IPS-18c (cell line): ENCODE measurements around the gene PXYLP1.

Experiments used
- H3K4me3 ChIP-seq: 2 replicates; pipeline ENCODE4 v1.7.0; 2013; ENCODE audit warnings: low read depth, mild to moderate bottlenecking, low read length, moderate library complexity; ENCODE audit not compliant: insufficient read depth
- H3K9me3 ChIP-seq: one replicate; pipeline ENCODE4 v1.6.1; 2013; ENCODE audit warnings: mild to moderate bottlenecking, low read length, moderate library complexity; ENCODE audit not compliant: control insufficient read depth, insufficient read depth

PXYLP1 gene

DNA sequence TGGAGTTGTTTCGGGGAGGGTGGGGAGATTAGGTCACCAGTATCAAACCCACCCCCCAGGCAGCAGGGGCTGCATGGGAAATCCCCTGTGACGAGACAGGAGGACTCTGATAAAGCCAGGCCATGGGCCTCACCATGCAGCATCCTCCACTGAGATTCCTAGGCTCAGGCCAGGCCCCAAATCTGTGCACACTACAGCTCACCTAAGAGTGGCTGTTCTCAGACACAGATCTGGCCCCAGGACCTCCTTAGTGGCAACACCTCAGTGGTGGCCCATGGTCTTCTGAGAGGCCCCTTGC lies 29.0 kb downstream of the PXYLP1 start:
- no peaks in the 10 kb centered on the region for H3K9me3 ChIP-seq
- H3K4me3 ChIP-seq, result no peak overlapping the region

DNA sequence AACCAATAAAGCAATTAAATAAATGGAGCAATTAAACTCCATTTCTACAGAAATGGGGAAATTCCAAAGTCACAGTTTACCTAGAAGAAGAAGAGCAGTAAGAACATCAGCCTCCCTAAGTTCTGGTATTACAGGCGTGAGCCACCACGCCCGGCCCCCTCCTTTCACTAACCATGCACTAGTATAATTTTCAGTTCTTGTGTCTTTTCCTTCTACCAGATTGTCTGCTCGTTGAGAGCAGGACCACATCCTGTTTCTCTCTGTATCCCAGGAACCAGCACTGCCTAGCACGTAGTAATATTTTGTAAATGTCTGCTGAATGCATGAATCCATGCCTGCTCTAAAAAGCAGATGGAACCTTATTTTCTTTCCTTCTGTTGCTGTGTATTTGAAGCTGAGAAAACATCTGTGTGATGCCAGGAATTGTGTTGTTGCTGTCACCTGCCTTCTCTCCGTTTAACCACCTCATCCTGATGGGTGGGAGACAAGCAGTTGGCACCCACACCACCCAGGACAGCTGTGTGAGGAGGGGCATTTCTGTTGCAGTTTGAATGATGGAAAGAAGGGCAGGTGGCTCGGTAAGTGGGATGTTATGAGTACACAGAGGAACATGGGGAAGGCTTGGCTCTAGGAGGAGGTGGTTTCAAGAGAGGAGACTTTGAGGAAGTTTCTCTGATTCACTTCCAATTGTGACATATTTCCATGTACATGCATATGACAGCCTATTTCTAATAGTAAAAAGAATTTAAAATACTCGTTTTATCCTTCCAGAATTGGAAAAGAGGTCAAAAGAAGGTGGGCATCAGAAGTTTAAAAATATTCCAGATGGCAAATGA lies 30.1 kb downstream of the PXYLP1 start:
- Histone ChIP-seq H3K9me3 (no peaks in the 10 kb centered on the region), H3K4me3 (no peak overlapping the region)

DNA sequence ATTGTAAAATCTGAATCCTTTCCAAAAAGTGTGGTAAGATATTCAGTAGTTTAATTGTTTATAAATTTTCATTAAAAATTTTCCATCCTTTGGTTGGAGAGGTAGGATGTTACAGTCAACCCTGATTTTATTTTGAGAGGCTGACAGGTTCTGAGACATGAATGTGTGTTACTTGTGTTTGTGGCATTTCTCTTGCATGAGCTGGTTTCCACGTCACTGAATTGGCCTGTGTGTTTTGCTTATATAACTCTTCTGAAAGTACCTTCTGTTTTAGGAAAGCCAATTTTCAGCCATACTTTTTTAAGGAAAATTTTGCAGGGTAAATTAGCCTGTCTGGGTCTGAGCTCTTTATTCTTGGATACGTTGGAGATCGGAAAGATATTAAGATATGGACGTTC lies 30.7 kb downstream of the PXYLP1 start:
- Histone ChIP-seq H3K4me3 (no peak overlapping the region), H3K9me3 (no peaks in the 10 kb centered on the region)

DNA sequence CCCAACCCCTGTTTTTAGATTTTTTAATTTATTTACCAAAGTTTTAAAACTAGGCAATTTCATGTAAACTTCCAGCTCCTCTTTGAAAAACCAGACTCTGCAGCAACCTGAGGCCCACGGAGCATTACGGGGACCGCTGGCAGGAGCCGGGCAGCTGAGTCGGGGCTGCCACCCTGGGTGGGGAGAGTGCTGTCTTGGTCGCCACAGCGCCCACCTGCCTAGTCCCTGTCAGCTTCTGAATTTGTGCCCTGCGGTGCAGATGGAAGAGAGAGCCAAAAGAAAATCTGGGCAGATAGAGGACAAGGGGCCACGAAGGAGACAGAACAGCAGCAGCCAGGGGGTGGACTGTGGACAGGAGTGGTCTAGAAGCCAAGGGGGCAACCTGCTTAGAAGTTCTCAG lies 34.6 kb downstream of the PXYLP1 start:
- H3K9me3 ChIP-seq, result no peaks in the 10 kb centered on the region
- H3K4me3 ChIP-seq, result no peak overlapping the region

DNA sequence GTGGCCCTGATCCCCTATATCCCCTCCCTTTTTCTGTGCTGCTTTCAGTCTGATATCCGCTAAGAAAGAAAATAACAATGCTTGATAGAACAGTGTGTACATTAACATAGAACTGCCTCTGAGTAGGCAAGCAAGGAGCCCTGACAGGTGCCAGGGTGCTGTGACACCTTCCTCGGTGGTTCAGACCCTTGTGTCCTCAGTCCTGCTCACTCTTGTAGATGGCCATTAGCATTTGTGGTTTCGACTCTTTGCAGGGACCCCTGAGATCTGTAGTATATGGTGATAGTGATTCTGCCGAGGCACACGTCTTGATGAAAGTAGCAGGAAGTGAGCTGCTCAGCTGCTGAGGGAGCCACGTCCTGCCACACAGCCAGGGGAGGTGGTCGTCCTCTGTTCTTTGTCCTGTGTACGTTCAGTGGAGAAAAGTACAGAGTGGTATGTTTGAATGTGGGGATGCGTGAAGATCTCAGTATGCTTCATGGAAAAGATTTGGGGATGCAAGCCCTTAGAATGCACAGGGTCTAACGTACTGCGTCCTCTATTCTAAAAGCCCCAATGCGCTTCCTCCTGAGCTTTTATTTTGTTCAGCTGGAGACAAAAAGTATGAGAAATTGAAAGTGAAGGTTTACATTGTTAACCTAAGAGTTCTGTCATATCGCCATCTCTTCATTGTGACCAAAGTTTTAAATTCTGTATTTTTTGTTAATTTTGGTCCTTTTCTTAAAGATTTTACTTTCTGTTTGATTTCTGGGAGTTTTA lies 35.4 kb downstream of the PXYLP1 start:
- Histone ChIP-seq H3K9me3 (no peaks in the 10 kb centered on the region), H3K4me3 (no peak overlapping the region)

DNA sequence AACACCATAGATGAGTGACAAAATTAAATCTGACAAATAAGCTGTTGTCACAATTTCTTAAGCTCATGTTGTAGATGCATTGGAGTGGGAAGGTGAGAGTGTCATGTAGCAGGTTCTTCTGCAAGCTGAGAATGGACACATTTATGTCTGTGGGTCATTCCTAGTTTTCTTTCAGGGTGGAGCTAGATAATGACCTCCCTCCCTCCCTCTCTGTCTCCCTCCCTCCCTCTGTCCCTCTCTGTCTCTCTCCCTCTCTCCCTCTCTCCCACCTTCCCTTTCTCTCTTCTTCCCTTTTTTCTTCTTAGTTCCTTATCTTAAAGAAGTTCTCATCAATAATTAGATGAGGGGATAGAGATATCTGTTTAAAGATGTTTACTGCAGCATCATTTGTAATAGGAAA lies 36.0 kb downstream of the PXYLP1 start:
- Histone ChIP-seq H3K9me3 (no peaks in the 10 kb centered on the region), H3K4me3 (no peak overlapping the region)

DNA sequence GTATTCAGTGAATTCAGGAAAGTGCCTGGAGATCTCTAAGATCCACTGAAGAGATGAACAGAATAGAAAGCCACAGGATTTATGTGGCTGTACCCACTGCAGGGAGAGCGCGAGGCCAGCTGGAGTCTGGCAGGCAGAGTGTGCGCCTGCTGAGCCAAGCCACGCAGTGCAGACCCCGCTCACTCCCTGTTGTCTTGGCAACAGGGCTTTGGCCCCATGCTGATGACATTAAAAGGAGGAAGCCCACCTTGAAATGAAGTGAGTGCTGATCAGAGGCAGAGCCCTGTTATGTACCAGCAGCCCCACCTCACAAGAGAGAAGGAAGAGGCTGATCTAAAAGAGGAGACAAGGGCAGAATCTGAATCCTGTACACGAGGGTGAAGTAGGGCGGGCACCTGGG lies 36.7 kb downstream of the PXYLP1 start:
- Histone ChIP-seq H3K4me3 (no peak overlapping the region), H3K9me3 (no peaks in the 10 kb centered on the region)

DNA sequence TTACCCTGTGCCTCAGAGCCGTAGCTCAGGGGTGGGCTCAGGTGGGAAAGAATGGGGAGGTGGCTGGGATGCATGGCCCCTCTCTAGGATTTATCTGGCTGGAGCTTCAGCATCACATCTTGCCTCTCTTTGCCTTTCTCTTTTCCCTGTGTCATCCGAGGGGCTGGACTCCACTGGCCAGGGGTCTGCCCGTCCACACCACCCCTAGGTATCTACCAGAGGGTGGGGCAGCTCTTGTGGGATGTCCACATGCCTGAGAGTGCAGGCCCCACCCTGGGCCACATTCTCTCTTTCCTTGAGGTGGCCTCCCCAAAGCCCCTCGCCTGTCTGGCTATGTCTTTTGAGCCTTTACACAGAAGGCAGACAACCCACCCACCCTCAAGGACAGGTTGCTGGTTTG lies 37.2 kb downstream of the PXYLP1 start:
- Histone ChIP-seq H3K4me3 (no peak overlapping the region), H3K9me3 (no peaks in the 10 kb centered on the region)

DNA sequence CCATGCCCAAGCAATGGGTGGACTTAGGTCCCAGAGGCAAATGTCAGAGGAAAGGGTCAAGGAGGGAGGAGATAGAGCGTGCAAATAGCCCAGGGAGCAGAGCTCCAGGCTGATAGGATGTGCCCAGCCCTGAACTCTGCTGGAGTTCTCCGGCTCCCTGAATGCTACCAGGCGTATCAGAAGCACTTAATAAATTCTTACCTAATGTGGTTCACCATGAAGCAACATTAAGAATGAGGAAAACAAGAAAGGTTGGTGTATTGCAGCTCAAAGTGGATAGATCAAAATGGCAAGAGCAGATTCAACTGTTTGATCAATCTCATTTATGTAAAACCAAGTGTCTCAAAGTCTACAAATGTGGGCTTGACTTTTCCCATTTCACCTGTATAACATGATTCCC lies 38.3 kb downstream of the PXYLP1 start:
- Histone ChIP-seq H3K9me3 (no peaks in the 10 kb centered on the region), H3K4me3 (no peak overlapping the region)

DNA sequence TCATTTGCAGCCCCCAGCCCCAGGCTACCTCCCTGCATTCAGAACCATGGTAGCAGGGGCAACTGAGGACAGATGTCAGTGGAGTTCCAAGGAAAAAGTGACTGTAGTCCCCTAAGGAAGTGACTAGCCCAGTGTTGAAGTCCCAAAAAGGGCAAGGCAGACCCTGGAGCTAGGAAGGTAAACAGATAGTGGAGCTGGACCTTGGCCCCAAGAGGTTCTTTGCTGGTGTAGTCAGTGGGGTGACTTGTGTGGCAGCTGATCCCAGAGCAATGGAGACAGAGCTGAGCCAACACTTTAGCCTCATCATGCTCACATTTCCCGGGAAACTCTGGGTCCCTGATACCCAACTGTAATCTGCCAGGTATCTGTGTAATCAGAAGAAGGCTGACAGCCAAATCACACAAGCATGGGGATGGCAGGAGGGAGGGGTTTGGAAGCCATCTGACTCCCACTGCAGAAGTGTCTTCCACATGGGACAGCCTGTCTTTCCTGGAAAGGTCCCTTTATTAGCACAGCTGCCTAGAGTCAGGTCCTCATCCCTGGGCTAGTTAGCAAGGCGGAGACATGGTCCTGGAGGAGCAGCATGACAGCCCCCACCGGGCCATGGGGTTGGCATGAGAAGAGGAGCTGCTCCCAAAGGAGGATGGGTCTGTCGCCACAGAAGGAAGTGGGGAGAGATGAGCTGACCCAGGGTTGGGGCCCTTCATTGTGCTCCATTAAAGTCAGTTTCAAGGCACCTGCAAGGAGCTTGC lies 39.8 kb downstream of the PXYLP1 start:
- no peaks in the 10 kb centered on the region for H3K9me3 ChIP-seq
- H3K4me3 ChIP-seq, result no peak overlapping the region

DNA sequence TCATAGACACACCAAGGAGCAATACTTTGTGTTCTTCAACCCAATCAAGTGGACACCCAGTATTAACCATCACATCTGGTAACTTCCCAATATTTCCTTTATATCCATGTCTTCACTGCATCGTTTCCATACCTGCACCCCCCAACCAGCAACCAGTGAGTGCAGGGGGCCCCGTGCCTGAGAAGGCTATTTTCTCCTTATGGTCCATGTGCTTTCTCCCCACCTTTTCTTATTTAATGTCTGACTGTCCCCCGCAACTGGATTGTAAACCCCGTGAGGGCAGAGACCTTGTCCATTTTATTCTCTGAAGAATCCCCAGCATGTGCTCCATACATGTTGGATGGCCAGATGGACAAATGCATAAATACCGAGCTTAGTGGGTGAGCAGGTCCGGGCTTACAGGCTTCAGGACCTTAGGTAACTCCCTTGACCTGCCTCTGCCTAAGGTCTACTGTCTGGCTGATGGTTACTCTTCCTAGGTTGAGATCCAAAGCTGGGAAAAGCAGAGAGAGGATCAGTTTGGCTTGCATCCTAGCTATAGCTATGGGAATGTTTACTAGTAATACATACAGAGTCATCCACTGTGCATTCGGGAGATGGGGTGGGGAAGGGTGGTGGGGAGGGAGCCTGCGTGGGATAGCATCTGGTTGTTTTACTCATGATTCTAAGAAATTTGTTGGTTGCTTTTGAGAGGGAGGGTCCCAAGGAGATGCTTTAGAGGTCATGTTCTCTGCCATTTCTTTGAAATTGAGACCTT lies 41.5 kb downstream of the PXYLP1 start:
- H3K9me3 ChIP-seq, result no peaks in the 10 kb centered on the region
- H3K4me3 ChIP-seq, result no peak overlapping the region

DNA sequence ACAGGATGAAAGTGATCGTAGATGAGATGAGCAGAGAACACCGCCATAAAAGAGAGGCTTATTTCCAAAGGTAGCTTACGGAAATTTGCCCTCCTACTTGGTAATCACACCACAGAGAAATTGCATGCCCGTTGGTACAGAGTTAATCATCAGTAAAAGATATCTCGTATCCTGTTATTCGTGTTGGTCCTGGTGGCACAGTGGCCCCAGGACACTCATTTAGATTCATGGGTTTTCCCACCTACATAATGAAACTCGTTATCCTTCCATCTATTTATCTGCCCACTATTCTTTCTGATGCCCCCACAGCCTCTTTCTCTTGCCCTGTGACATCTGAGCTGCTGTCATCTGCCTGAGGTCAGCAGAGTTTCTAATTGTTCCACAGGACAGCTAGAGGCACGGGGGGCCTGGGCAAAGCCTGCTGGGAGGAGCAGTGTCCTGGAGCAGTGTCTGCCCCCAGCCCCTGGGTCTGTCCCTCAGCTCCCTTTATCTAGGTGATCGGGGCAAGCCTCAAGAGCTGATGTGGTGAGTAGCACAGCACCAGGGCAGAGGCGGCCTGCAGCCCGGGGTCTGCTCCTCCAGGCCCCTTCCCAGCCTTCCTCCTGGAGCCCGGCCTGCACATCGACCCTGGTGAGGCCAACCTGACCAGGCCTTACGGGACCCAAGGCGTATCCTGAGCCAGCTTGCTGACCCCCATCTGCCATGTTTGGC lies 42.2 kb downstream of the PXYLP1 start:
- Histone ChIP-seq H3K9me3 (no peaks in the 10 kb centered on the region), H3K4me3 (no peak overlapping the region)

DNA sequence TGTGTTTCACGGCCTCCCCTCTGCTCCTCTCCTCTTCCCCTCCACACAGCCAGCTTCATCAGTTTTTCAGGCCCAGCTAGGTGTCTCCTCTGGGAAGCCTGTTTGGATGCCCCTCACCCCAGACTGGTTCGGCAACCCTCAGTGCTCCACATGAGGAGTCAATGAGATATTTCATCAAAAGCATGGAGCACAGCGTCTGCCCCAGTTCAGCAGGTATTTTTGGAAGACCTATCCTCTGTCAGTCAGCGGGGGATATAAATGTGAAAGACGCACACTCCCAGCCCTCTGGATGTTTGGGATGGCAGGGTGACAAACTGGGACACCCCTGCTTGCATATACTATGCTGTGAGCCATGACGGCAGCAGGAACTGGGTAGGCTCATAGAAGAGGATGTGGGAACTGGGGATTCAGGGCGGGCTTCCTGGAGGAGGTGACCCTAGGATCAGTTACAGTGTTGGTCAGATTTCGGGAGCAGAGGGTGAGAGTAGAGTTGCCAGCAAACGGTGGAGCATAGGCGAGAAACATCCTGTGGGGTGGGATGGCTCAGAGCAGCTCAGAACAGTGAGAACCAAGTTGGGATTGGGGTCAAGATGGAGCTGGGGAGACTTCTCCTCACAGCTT lies 42.9 kb downstream of the PXYLP1 start:
- no peak overlapping the region for H3K4me3 ChIP-seq

DNA sequence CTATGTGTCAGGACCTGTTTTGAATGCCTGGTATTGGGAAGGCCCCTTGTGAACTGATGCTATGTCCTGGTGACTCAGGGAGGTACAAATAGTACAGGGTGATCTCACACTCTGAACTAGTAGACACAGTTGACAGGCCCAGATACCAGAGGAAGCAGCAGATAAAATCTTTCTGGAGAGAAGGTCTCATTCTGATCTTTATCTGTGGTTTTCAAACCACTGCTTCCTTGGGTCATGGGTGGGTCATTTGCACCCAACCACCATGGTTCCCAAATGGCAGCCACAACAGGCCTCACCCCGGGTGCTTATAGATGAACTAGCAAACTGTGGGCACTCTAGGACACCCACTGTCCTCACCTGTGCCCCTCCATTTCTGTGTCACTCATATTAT lies 43.4 kb downstream of the PXYLP1 start:
- H3K9me3 ChIP-seq, result no peaks in the 10 kb centered on the region

More for the DNA sequence above, 42.9 kb downstream of the PXYLP1 start:
- H3K9me3 ChIP-seq, result no peaks in the 10 kb centered on the region

DNA sequence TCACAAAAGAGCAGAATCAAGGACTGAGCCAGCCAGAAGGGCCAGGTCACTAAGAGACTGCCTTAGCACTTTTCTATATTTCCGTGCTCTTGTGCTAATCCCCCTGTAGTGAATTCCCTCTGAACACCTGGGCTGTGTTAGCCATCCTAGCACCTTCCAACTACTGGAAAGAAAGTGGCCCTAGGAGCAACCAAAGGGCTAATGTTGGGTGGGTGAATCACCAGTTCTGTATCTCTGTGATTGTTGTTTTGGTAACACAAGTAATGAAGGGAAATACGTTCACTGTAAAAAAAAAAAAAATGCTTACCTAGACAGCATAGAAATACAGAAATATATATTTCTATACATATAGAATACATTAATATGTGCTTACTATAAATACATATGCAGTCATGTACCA lies 43.9 kb downstream of the PXYLP1 start:
- Histone ChIP-seq H3K4me3 (no peak overlapping the region), H3K9me3 (no peaks in the 10 kb centered on the region)

More for the DNA sequence above, 43.4 kb downstream of the PXYLP1 start:
- H3K4me3 ChIP-seq, result no peak overlapping the region

DNA sequence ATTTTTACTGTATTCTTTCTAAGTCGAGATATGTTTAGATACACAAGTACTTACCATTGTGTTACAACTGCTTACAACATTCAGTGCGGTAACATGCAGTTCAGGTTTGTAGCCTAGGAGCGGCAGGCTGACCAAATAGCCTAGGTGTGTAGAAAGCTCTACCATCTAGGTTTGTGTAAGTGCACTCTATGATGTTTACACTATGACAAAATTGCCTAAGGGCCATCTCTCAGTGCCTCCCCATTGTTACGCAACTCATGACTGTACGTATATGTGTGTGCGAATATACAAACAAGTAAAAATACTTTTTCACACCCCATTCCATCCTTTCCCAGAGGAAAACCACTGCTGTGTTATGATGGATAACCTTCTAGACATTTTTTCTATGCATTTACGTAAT lies 44.3 kb downstream of the PXYLP1 start:
- H3K9me3 ChIP-seq, result no peaks in the 10 kb centered on the region

More for the DNA sequence above, 44.3 kb downstream of the PXYLP1 start:
- H3K4me3 ChIP-seq, result no peak overlapping the region
